ENCODE data around the gene BACH2.

- TF ChIP-seq CTCF (IDR thresholded peaks at IDR 0.05; ENCODE audit: low read depth, low read length, poor library complexity, severe bottlenecking) (no peak), EZH2phosphoT487 (IDR thresholded peaks at IDR 0.05; ENCODE audit: borderline replicate concordance, low read length) (no peak)
Observed at GRCh38 chr6:89921691-89922090, 375.0 kb downstream of the BACH2 start.
